NCI-H2107 (cell line): ENCODE results near the gene MPL.
"Not testable (repeated sequence)": the region's sequence is repeated elsewhere in the genome, so short reads cannot be mapped to it uniquely, and the experiment has no call there.

Source experiments
- DNase-seq: peaks from one replicate; lab custom pipeline; 2025; lab: John Stamatoyannopoulos, UW

Gene MPL

DNA sequence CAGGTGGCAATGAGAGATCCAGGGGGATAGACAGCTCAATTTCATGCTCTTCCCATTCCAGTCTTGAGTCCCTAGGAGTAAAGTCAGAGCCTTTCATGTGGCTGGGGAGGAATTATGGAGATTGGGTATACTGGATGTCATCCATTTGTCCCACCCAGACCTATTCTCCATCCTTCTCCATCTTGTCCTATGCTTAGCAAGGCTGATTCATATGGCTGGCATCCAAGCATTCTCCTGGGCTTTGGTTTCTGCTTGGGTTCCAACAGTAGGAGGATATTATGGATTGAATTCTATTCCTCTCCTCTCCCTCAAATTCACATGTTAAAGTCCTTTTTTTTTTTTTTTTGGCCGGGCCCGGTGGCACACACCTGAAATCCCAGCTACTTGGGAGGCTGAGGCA, 17.3 kb downstream of the MPL start:
- no peak for DNase-seq

DNA sequence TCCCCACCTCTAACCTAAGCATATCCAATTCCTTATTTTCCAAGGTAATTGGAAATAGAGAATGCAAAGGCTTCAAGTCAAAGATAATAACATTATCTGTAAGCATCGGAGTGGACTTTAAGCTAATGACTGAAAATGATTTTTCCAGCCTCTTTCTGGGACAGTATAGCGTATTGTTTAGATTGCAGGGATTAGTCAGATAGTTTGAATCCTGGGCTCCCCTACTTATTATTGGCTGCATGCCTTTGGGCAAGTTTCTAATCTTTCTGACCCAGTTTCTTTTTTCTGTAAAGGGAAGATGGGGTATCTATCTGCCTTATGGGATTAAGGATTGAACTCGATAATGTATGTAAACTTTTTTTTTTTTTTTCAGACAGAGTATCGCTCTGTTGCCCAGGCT, 19.6 kb downstream of the MPL start:
- DNase-seq = no peak

DNA sequence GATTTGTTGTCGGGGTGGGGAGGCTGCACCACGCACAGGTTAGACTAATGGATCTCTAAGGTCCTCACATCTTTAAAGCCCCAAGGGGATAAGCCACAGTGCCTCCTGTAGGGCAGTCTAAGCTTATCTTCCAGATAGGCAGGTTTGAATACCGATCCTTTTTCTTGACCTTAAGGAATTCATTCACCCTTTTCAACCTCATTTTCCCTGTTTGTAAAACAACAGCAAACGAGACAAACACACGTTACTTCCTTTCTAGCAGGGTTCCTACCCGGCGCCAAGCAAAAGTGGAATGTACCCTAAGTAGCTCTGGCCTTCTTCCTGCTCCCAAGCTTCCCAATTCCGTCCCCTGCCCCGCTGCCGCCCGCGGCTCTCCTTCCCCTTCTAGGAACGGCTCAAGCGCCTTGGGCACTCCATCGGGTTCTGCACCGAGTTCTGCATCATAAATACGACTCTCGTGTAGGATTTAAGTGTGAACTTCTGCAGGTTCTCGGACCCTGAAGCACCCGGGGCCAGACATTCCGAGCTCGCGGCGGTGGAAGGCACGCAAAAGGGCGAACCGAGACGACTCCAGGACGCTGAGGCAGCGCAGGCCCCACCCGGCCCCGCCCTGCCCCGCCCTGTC, 20.6 kb downstream of the MPL start:
- peak; percentile 17 for DNase-seq

DNA sequence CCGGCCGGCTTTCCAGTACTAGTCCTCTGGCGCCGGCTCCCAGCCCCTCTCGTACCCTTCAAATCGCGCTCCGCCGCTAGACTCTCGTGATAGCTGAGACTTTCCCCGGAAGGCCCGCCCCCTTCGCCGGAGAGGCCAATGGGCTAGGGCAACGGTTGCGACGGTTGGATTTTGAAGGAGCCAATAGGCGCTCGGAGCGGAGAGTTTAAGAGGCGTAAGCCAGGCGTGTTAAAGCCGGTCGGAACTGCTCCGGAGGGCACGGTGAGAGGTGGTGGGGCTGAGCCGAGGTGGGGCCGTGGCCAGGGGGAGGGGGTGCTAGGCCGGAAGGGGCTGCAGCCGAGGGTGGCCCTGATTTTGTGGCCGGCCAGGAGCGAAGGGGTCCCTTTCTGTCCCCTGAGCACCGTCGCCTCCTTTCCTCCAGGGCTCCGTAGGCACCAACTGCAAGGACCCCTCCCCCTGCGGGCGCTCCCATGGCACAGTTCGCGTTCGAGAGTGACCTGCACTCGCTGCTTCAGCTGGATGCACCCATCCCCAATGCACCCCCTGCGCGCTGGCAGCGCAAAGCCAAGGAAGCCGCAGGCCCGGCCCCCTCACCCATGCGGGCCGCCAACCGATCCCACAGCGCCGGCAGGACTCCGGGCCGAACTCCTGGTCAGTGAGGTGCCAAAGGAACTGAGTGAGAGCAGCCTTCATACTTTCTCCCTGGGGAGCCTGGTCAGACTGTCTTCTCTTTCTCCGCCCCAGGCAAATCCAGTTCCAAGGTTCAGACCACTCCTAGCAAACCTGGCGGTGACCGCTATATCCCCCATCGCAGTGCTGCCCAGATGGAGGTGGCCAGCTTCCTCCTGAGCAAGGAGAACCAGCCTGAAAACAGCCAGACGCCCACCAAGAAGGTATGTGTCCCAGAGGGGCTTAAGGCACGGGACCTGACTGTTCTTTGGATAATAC, 21.4 kb downstream of the MPL start, which contains the start of gene CDC20:
CDC20 (plus strand) TSS at position 236 of the 948 bp plus-strand sequence; CDS start at position 471, 235 bp downstream.
- DNase-seq = peak; percentile 98

DNA sequence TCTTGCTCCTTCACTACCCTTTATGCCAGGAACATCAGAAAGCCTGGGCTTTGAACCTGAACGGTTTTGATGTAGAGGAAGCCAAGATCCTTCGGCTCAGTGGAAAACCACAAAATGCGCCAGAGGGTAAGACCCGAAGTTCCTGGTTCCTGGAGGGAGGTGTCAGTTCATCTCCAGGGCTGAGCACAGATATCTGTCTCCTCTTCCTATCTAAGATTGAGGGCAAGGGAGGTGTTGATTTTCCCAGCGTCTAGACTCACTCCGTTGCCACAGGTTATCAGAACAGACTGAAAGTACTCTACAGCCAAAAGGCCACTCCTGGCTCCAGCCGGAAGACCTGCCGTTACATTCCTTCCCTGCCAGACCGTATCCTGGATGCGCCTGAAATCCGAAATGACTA, 22.1 kb downstream of the MPL start:
- no peak for DNase-seq

DNA sequence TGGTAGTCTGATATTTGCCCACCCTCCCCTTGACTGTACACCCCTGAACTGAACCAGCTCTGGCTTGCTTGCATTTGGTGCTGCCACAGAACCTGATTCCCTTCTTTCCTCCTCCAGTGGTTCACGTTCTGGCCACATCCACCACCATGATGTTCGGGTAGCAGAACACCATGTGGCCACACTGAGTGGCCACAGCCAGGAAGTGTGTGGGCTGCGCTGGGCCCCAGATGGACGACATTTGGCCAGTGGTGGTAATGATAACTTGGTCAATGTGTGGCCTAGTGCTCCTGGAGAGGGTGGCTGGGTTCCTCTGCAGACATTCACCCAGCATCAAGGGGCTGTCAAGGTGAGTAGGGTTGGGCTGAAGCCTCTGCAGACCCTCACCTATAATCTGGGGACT, 23.0 kb downstream of the MPL start:
- no peak for DNase-seq

DNA sequence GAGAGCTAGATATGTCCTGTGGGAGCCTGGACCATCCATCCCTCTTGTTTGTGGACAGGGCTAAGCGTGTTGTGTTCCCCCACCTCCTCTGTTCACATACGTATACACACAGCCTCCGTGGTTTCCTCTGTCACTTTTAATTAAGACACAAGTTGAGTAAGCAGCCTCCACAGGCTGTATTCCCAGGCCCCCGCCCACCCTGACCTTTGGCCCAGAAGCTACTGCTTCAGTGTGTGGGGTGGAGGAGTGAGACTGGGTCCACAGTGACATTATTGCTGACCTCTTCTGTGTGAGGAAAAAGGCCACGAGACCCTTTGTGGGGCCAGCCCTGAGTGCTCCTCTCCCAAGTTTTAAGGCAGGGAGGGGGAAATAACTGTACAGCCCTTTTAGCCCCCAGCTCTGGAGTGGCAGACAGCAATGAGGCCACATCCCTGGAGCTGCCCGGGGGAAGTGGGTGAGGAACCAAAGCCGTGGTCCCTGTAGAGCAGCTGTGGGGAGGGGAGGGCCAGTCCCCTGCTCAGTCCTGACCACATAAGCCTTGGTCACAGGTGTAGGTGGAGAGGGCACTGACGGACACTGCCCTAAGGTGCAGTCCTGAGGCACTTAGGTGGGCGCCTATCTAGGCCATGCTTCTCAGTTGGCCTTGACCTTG, 25.8 kb downstream of the MPL start:
- no peak for DNase-seq

DNA sequence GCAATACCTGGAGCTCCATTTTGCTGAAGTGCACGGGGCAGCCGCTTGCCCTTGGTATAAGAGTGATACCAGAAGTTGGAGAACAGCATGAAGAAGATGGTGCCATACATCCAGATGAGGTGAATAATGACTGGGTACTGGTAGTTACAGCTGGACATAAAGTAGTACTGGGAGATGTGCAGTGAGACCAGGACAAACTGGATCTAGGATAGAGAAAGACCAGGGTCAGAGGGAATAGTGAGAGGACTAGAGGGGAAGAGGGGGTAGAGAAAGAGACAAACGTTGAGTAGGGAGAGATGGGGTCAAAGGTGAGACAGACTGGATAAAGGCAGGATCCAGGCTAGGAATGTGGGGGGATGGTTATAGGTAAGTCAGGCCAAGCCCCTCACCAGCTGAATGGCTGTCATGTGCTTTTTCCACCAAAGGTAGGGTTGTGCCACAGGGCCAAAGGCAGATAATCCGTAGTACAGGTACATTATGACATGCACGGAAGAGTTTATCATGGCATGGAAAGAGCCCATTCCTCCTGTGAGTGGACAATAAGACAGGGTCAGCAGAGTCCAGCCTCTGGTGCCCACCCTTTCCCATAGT, 26.4 kb downstream of the MPL start:
- no peak for DNase-seq

DNA sequence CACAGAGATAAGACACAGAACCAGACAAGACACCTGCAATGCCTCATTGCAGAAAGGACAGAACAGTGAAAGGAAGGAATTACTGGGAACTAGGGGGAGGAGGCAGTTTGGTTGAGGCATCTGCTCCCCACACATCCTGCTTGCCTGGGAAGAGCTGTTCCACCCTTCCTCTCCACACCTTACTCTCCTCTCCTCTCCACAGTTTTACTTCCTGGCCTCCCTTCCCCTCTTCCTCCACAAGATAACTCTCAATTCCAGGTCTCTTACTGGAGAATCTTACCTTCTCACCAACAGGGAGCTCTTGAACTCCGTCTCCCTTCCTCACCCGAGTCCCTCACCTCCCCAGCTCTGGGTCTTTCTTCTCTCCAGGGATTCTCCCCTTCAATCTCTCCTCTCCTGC, 28.1 kb downstream of the MPL start:
- DNase-seq = no peak

DNA sequence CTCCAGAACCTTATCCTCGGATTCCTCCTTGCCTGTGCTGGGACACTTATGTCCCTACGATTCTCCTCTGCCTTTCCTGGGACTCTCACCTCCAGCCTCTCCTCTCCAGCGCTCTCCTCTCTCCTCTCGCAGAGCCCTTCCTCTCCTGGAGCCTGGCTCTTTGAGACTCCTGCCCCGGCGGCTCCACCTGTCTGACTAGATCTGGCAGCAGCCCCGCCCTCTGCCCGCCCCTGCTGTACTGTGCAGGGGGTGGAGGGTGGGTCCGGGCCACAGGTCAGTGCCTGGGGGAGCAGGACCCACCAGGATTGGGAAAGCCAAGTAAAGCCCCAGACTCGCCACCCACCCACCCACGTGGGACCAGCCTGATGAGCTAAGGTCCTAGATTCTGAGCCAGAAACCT, 28.6 kb downstream of the MPL start:
- no peak for DNase-seq

DNA sequence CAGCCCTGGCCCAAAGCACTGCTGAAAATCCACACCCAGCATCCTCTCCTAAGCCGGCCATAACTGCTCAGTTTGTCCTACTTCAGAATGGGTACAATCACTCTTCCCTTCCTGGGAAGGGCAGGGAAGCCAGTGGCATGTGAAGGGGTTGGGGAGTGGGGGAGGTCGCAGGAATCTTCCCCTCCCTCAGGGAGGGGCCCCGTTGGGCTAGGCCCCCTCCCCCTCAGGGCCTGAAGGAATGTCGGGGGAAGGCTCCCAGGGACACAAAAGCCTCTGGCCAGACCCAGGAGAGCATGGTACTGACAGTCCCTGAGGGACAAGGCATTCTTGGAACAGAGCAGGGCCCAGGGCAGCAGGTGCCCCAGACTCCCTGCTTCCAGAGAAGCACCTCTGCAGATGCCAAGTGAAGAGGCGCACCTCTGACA, 29.0 kb downstream of the MPL start:
- no peak for DNase-seq

DNA sequence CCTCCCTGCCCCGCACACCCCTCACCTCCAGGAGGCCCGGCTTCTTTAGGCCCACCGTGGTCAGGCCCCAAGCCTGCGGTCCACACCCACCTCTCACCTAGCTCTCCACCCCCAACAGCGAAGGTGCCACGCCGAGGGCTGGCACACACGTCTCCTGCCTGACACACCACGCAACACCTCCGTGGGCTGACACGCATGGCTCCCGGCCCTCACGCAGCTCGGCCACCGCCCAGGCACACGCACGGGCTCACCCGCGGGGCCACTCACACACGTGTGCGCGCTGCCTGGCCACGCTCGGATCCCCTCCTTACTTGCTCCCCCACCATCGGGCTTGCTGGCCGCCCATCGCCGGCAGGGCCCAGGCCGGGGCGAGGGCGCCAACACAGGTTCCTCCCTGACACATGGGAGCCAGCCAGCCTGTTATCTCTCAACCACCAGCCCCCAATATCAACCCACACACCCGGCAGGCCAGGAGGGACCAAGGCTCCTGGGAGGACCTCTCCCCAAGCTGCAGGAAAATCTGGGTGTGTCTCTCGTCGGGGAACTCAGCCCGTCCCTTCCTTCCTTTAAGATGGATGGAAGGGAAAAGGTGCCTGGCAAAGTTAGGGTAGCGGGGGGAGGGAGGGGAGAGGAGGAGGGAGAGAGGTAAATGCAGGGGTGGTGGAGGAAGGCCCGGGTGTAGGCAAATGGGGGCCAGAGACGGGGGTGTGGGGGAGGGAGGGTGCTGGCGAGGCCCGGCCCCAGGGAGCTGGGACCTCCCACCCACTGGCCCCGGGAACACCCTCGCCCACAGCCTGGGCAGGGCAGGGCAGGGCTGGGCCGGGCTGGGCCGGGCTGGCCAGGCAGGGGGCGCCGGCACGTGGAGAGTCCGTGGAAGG, 29.6 kb downstream of the MPL start:
- no peak for DNase-seq

DNA sequence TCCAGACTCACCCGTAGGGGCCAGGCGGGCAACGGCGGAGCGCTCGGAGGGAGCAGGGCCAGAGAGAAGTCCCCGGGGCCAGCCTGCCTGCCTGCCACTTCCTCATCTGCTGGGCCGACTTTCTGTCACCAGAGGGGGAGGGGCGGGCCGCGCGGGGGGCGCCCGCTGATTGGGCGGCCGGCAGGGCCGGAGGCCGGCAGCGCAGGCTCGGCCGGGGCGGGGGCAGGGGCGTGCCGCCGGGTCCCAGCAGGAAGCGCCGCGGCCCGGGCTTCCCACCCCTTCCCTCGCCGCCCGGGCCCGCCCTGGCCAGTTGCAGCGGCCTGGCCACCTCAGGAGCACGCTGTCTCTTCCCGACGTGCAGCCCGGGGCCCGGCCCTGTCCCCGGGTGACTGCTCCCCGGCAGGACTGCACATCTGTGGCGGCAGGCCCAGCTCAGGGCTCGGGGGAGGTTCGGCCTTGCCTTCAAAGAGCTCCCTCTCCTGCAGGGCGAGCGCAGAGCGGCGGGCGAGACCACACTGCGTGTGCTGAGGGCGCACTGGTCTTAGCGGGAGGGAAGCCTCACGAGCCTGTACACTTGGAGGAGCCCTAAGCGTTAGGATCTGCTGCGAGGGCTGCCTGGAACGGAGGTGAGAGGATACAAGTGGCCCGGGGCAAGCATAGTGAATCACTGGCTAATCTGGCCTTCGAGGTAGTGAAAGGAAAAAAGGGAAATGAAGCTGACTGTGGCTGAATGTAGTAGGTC, 30.5 kb downstream of the MPL start, which contains the start of gene ELOVL1:
ELOVL1 (minus strand) TSS at position 108 of the 742 bp plus-strand sequence. CDS start 2,402 bp downstream, outside the sequence.
- DNase-seq = peak; percentile 84

DNA sequence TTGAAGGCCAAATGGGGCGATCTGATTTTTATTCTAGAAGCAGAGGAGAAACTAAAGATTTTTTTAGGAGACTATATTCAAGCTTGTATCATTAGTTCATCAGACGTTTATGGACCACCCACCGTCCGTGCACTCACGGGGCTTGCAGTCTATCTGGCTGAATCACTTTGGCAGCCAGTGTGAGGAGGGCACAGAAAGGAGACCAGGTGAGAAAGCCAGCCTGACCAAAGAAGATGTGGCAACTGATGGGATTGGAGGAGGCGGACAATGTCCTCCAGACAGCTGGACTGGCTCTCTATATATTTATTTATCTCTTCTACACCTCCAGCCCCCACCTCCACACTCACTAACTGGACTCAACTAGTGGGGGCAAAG, 31.0 kb downstream of the MPL start:
- DNase-seq = no peak

DNA sequence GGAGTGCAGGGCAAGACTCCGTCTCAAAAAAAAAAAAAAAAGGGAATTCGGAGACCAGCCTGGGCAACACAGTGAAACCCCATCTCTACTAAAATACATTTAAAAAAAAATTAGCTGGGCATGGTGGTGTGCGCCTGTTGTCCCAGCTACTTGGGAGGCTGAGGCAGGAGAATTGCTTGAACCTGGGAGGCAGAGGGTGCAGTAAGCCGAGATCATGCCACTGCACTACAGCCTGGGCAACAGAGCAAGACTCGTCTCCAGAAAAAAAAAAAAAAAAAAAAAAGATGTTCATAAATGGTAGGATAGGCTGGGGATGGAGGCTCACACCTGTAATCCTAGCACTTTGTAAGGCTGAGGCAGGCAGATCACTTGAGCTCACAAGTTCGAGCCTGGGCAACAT, 32.2 kb downstream of the MPL start:
- not testable (repeated sequence) for DNase-seq

DNA sequence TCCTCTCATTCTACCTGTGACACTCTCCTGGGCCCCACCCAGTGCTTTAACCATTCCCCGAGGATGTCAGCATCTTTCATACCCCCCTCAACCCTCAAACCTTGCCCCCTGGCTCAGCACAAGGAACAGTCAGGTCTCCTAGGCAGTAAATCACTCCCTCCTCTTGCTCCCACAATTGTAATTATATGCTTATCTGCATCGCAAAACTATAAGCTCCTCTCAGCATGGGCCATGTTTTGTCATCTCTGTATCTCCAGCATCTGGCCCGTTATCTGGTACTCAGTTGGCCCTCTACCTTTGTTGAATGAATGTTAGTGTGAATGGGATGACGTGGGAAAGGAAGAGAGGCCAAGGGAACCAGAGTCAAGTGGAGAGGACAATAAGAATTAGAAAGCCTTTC, 32.9 kb downstream of the MPL start:
- DNase-seq = no peak

DNA sequence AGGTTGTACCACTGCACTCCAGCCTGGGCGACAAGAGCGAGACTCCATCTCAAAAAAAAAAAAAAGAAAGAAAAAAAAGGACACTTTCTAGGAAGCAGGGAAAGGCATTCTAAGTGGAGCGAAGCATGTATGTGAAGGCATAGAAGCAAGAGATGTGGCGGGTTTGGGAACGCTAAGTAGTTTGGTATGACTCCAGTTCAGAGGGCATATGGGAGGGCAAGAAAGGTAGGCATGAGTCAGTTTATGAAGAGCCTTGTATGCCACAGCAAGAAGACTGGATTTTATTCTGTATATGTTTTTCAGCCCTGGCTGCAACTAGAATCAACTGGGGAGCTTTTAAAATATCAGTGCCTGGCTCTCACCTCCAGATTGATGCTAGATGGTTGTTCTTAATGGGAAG, 34.6 kb downstream of the MPL start:
- no peak for DNase-seq

DNA sequence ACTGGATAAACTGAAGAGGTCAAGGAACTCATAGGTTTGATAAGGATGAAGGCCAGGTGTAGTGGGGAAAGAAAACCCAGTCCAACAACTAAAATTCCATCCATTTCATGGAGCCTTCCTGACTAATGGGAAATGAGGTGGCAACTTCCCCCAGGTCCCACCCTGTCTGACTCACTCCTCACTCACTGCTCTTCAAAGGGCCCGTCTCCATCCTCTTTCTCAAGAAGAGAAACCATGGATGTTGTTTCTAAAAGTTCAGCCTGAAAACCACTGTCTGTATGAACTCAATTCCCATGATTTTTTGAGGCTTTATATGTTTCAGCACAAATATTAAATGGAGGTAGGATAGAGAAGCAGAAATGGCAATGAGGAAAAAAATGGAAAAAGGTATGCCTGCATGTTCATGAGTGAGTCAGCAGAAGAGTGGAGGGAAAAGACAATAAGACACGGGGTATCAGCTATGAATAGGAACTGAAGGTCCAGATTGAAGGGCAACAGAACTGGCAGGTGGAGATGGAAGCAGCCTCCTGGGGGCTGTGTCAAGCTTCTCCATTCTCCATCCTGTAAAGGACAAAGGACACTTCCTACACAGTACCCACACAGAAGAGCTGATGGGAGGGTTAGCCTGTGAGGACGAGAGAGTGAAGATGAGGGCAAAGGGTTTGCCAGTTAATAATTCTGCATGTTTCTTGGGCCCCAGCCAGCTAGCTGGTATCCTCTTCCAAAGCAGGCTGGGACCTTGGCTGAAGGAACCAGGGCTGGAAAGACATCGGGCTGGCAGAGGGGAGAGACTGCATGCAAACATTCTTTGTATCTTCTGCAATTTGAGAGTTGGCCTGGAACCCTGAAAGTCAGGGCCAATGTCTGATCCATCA, 35.7 kb downstream of the MPL start:
- no peak for DNase-seq

DNA sequence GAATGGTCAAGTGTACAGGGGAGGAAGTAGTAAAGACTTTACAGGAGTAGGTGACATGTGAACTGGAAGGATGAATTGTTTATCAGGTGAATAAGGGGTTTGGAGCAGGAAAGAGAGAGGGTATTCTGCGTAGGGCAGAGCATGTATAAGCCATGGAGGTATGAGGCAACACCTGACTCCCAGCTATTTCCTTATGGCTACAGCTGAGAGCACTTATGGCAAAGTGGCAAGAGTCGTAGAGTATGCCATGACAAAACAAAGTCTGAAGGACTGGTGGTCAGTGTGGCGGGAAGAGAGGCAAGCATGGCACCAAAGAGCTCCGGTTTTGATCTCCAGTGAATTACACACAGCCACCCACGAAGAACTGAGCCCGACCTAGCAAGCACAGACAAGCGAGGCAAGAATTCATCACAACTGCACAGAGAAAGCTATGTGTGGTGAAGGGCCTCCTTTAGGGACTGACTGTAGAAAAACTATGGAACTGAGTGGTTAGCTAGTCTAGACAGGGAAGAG, 39.2 kb downstream of the MPL start:
- DNase-seq = no peak
